Breast epithelium (tissue), 3 donors: ENCODE measurements around the gene FTO.

ENCODE experiments used
- POLR2A ChIP-seq: fragments of 450-650 bp; IDR thresholded peaks from one replicate; pipeline ENCODE4 v1.6.1; 2016; ENCODE audit warnings: antibody characterized with exemption, mild to moderate bottlenecking, moderate library complexity
- POLR2AphosphoS5 ChIP-seq, 3 donors: sonication (generic); formaldehyde crosslinking; IDR thresholded peaks; one replicate each; pipeline ENCODE4 v1.6.1; 2017; ENCODE audit warnings: antibody characterized with exemption in 3 of 3
- TF ChIP-seq, protein P1 (sequence below), 3 donors: fragments of 450-650 bp; IDR thresholded peaks; one replicate each; pipeline ENCODE4 v1.5.1; 2016 to 2017; ENCODE audit warnings: antibody characterized with exemption in 3 of 3, mild to moderate bottlenecking in 3 of 3, moderate library complexity in 3 of 3

DNA sequence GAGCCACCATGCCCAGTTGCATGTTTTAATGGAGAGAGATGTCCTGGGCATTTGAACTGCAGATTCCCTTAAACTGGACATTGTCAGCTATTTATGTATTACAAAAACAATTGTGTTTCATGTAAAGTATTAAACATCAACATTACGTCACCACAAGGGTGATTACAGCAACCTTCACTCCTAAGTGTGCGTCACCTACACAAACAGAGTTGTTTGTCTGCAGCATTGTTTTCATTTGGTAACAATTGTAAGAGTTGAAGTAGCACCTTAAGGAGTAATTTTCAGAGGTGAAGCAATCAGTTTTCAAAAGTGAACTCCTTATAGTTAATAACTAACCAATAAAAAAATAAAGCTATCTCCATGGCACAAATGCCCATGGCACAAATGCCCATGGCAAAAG lies 311.2 kb downstream of the FTO start:
- TF ChIP-seq, protein P1, sequence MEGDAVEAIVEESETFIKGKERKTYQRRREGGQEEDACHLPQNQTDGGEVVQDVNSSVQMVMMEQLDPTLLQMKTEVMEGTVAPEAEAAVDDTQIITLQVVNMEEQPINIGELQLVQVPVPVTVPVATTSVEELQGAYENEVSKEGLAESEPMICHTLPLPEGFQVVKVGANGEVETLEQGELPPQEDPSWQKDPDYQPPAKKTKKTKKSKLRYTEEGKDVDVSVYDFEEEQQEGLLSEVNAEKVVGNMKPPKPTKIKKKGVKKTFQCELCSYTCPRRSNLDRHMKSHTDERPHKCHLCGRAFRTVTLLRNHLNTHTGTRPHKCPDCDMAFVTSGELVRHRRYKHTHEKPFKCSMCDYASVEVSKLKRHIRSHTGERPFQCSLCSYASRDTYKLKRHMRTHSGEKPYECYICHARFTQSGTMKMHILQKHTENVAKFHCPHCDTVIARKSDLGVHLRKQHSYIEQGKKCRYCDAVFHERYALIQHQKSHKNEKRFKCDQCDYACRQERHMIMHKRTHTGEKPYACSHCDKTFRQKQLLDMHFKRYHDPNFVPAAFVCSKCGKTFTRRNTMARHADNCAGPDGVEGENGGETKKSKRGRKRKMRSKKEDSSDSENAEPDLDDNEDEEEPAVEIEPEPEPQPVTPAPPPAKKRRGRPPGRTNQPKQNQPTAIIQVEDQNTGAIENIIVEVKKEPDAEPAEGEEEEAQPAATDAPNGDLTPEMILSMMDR (IDR thresholded peaks at IDR 0.05), result no peak
- TF ChIP-seq POLR2A (no peak), POLR2AphosphoS5 (IDR thresholded peaks at IDR 0.05) (no peak)
